Pons (tissue), 1 donor: ENCODE results near the gene COL23A1.

Experiments used
- DNase-seq: peaks from one replicate; pipeline ENCODE4 v3.0.0-alpha.2; 2016; ENCODE audit warnings: low spot score

COL23A1 gene

GRCh38 chr5:178590141-178590923 lies at the start of gene COL23A1:
TSS of gene COL23A1 (minus strand) at chr5:178590393.
- DNase-seq, result peak; percentile 27

GRCh38 chr5:178637356-178638074 lies 47.3 kb upstream of the COL23A1 start:
- DNase-seq, result peak; percentile 17

GRCh38 chr5:178632285-178632684 lies 42.1 kb upstream of the COL23A1 start:
- DNase-seq, result no peak

- DNase-seq, result no peak
These were observed 40.8 kb upstream of the COL23A1 start for GRCh38 chr5:178630951-178631350.

- DNase-seq, result no peak
These were observed 40.3 kb upstream of the COL23A1 start for GRCh38 chr5:178630475-178630930.

GRCh38 chr5:178627259-178627598 lies 37.0 kb upstream of the COL23A1 start:
- peak; percentile 48 for DNase-seq

GRCh38 chr5:178626484-178627258 lies 36.5 kb upstream of the COL23A1 start, which contains the start of gene CLK4:
TSS of gene CLK4 (minus strand) at chr5:178627050. CDS start at chr5:178623416, 3,634 bp downstream.
- DNase-seq, result peak; percentile 93

GRCh38 chr5:178625679-178626483 lies 35.7 kb upstream of the COL23A1 start:
- peak; percentile 70 for DNase-seq

- peak; percentile 25 for DNase-seq
These were observed 34.7 kb upstream of the COL23A1 start for GRCh38 chr5:178624631-178625546.

- DNase-seq, result no peak
These were observed 32.6 kb upstream of the COL23A1 start for GRCh38 chr5:178622679-178623247.

GRCh38 chr5:178619390-178619789 lies 29.2 kb upstream of the COL23A1 start:
- no peak for DNase-seq

- no peak for DNase-seq
These were observed 22.1 kb upstream of the COL23A1 start for GRCh38 chr5:178612299-178612698.

- no peak for DNase-seq
These were observed 16.1 kb upstream of the COL23A1 start for GRCh38 chr5:178606269-178606668.

- DNase-seq, result no peak
These were observed 15.6 kb upstream of the COL23A1 start for GRCh38 chr5:178605788-178606187.

GRCh38 chr5:178602752-178603151 lies 12.6 kb upstream of the COL23A1 start:
- no peak for DNase-seq

GRCh38 chr5:178595750-178596149 lies 5.6 kb upstream of the COL23A1 start:
- no peak for DNase-seq

GRCh38 chr5:178595150-178595549 lies 5.0 kb upstream of the COL23A1 start:
- no peak for DNase-seq

- DNase-seq, result peak; percentile 8
These were observed 781 bp upstream of the COL23A1 start for GRCh38 chr5:178590924-178591423.

GRCh38 chr5:178589180-178590140 lies 733 bp downstream of the COL23A1 start:
- DNase-seq, result no peak
